Duodenal mucosa (tissue), 2 donors: ENCODE results near the gene PLD5.

ENCODE experiments used
- H3K27ac ChIP-seq: one replicate; pipeline ENCODE4 v1.7.0; 2013; ENCODE audit warnings: low read depth, low read length
- H3K27me3 ChIP-seq, 2 donors: one replicate each; pipeline ENCODE4 v1.7.0; 2013; ENCODE audit warnings: low read length in 2 of 2, control low read depth in 1 of 2; ENCODE audit not compliant: insufficient read depth in 2 of 2, control insufficient read depth in 1 of 2
- H3K36me3 ChIP-seq, 2 donors: one replicate each; pipeline ENCODE4 v1.7.0; 2013; ENCODE audit warnings: low read length in 2 of 2, control low read depth in 1 of 2; ENCODE audit not compliant: insufficient read depth in 2 of 2, control insufficient read depth in 1 of 2
- H3K4me1 ChIP-seq, 2 donors: one replicate each; pipeline ENCODE4 v1.7.0; 2013; ENCODE audit warnings: low read length in 2 of 2, control low read depth in 1 of 2; ENCODE audit not compliant: insufficient read depth in 2 of 2, control insufficient read depth in 1 of 2
- H3K4me3 ChIP-seq, 2 donors: one replicate each; pipeline ENCODE4 v1.7.0; 2013; ENCODE audit warnings: low read length in 2 of 2, low read depth in 1 of 2
- H3K9ac ChIP-seq, 2 donors: one replicate each; pipeline ENCODE4 v1.7.0; 2013; ENCODE audit warnings: low read length in 2 of 2, low read depth in 1 of 2
- H3K9me3 ChIP-seq, 2 donors: one replicate each; pipeline ENCODE4 v1.7.0; 2013; ENCODE audit warnings: low read length in 2 of 2, control low read depth in 1 of 2; ENCODE audit not compliant: control insufficient read depth in 1 of 2

PLD5 gene

DNA sequence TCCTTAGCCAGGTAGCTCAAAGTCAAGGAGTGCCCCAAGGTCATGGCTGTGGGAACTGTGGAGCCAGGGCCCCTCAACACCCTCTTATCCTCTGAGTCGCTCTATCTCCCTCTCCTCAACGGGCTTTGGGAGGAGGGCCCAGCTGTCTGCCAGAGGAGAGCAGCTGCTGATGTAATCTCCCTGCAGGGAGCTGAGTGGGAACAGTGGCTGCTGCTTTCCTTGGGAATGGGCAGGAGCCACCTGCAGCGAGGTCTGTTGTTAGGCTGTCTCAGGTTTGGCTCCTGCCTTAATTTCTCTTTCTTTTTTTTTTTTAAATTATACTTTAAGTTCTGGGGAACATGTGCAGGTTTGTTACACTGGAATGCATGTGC is 466.8 kb downstream of the PLD5 start:
- H3K9ac ChIP-seq = no peak overlapping the region
- no peaks in the 10 kb centered on the region for H3K4me1 ChIP-seq
- no peak overlapping the region for H3K4me3 ChIP-seq
- H3K27me3 ChIP-seq = no peaks in the 10 kb centered on the region
- H3K36me3 ChIP-seq = no peaks in the 10 kb centered on the region
- no peak overlapping the region for H3K27ac ChIP-seq
- no peaks in the 10 kb centered on the region for H3K9me3 ChIP-seq

DNA sequence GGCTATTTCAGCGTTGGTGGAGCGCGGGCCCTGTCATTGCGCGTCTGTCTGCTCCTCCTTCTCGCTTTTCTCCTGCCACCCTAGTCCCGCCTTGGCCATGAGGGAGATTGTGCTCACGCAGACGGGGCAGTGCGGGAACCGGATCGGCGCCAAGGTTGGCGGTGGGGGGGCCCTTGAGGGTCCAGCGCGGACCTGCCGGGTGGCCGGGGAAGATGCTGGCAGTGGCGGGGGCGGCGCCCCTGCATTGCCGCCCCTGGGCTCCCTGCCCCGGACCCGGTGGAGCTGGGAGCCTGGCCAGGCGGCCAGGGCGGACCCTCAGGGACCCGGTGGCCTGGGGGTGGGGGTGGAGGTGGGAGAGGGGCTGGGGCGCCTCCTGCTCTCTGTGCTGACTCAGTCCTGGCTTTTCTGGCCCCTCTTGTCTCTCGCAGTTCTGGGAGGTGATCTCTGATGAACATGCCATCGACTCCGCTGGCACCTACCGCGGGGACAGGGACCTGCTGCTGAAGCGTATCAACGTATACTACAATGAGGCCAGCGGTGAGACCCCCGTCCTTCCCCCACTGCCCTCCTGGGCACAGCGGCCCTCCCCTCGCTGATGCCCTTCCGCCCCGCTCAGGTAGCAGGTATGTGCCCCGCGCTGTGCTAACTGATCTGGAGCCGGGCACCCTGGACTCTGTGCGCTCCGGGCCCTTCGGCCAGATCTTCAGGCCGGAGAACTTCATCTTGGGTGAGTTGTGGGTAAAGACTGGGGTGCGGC is 467.3 kb downstream of the PLD5 start:
- Histone ChIP-seq H3K36me3 (no peaks in the 10 kb centered on the region), H3K9me3 (no peaks in the 10 kb centered on the region), H3K27me3 (no peaks in the 10 kb centered on the region), H3K4me3 (no peak overlapping the region), H3K27ac (no peak overlapping the region), H3K4me1 (no peaks in the 10 kb centered on the region), H3K9ac (no peak overlapping the region)

DNA sequence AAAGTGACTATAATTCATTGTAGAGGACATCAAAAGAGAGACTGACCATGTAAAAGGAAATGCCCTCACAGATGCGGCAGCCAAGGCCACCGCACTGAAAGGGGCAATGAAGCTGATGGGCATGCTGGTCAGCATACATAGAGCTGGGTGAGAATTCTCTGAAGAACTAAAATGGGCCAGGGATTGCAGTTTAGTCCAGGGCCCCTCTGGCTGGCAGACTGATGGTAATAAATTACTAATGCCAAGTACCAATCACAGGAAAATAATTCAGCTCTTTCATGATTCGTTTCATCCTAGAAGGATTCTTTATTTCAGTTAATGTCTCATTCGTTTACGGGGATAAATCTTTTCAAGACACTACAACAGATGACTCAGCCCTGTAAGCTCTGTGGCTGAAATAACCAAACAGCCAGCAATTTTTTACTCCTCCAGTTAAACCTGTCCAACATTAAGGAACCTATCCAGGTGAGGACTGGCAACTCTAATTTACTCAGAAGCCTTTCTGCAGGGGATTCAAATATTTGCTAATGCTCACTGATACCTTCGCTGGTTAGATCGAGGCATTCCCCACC is 468.7 kb downstream of the PLD5 start:
- Histone ChIP-seq H3K27me3 (no peaks in the 10 kb centered on the region), H3K4me1 (no peaks in the 10 kb centered on the region), H3K4me3 (no peak overlapping the region), H3K36me3 (no peaks in the 10 kb centered on the region), H3K9me3 (no peaks in the 10 kb centered on the region), H3K9ac (no peak overlapping the region), H3K27ac (no peak overlapping the region)

DNA sequence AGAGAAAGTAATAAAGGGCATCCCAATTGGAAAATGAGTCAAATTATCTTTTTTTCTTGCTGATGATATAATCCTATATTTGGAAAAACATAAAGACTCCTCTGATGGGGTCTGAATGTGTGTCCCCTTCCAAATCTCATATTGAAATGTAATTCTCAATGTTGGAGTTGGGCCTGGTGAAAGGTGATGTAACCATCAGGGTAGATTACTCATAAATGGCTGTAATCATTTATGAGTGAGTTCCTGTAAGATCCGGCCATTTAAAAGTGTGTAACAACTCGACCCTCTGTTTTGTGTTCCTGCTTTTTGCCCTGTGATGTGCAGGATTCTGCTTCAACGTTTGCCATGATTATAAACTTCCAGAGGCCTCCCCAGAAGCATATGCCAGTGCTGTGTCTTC is 481.3 kb downstream of the PLD5 start:
- no peaks in the 10 kb centered on the region for H3K9me3 ChIP-seq
- no peaks in the 10 kb centered on the region for H3K27me3 ChIP-seq
- H3K36me3 ChIP-seq = no peaks in the 10 kb centered on the region
- H3K4me1 ChIP-seq = no peaks in the 10 kb centered on the region
- H3K4me3 ChIP-seq = no peak overlapping the region
- no peak overlapping the region for H3K27ac ChIP-seq
- H3K9ac ChIP-seq = no peak overlapping the region

DNA sequence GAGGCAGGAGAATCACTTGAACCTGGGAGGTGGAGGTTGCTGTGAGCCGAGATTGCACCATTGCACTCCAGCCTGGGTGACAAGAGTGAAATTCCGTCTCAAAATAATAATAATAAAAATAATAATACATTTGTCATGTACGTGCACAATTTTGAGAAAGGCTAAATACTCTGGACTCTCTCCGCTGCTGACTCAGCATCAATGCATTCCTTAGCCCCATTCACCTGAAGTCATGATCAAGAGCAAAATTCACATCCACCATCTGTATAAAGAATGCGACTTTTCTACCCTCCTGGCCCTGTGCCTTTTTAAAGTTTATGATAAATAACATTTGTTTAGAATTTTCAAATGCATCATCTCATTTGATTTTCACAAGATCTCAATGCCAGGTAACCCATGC is 490.1 kb downstream of the PLD5 start:
- H3K27ac ChIP-seq = no peak overlapping the region
- no peaks in the 10 kb centered on the region for H3K4me1 ChIP-seq
- H3K9ac ChIP-seq = no peak overlapping the region
- H3K4me3 ChIP-seq = no peak overlapping the region
- H3K9me3 ChIP-seq = no peaks in the 10 kb centered on the region
- no peaks in the 10 kb centered on the region for H3K27me3 ChIP-seq
- no peaks in the 10 kb centered on the region for H3K36me3 ChIP-seq

DNA sequence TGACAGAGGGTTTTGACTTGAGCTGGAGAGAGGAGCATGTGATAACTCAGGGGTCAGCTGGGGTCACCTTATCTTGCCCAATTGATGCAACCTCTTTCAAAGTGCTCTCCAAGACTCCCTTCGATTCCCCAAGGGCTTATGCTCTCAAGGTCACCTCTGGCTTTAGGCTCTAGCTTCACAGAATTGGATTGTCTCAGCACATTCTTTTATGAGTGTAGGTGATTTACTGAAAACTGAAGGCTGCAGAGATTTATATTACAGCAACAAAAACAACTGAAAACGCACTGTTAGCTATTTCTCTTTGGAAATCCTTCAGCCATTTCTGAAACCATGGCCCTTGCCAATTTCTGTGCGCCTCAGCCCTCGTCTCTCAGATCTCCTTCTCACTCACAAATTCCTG is 491.1 kb downstream of the PLD5 start:
- H3K9me3 ChIP-seq = no peaks in the 10 kb centered on the region
- H3K27me3 ChIP-seq = no peaks in the 10 kb centered on the region
- no peaks in the 10 kb centered on the region for H3K36me3 ChIP-seq
- no peak overlapping the region for H3K9ac ChIP-seq
- H3K4me1 ChIP-seq = no peaks in the 10 kb centered on the region
- no peak overlapping the region for H3K4me3 ChIP-seq
- H3K27ac ChIP-seq = no peak overlapping the region
